GM19023 (cell line): ENCODE measurements around the gene RXRA.
A peak's percentile ranks its signal among the peaks of the same experiment; 100 is the strongest.

Experiments
- ATAC-seq: cut with Tn5 transposase; IDR thresholded peaks from one replicate; pipeline ENCODE4 v1.9.1; 2021; ENCODE audit warnings: mild to moderate bottlenecking, moderate library complexity; ENCODE audit not compliant: unreplicated experiment

The RXRA gene

DNA sequence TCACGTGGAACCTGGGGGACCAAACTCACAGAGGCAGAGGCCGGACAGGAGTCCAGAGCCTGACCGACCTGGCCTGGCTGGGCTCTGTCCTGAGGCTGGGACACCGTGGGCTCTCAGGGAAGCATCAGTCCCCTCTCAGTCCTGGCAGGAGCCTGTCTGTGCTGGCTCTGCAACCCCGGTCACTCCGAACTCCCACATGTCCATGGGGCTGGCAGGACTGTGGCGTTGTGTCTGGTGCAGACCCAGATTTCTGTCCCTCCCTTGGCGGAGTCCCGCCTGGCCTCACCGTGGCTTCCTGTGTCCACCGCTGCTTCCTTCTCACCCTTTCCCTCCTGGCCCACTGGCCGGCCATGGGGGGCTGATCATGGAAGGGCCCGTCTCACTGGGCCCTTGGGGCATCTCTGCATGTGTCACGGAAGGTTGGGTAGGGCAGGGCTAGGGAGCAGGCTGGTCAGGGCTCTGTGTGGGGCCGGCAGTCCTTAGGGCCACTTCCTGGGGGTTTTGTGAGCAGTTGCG is 68.8 kb downstream of the RXRA start:
- no peak for ATAC-seq

DNA sequence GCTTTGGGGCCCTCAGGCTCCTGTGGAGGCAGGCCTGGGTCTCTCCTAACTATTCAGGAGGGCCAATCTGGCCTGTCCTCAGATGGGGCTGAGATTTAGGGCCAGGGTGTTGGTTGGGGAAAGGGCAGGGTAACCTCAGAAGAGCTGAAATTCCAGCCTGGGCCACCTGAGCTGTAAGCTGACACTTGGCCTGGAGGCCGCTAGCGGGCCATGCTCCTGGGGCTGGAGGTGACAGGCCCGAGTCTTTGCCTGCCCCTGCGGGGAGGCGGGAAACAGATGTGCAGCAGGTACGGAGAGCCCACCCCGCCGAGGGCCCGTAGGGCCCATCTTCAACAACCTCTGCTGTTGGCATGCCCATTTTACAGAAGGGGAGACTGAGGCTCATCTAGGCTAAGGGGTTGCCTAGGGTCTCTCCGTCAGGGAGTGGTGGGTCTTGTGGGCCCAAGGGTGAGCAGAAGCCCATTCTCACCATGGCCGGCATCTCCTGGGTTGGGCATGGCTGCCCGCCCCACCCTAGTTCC is 69.5 kb downstream of the RXRA start:
- no peak for ATAC-seq

DNA sequence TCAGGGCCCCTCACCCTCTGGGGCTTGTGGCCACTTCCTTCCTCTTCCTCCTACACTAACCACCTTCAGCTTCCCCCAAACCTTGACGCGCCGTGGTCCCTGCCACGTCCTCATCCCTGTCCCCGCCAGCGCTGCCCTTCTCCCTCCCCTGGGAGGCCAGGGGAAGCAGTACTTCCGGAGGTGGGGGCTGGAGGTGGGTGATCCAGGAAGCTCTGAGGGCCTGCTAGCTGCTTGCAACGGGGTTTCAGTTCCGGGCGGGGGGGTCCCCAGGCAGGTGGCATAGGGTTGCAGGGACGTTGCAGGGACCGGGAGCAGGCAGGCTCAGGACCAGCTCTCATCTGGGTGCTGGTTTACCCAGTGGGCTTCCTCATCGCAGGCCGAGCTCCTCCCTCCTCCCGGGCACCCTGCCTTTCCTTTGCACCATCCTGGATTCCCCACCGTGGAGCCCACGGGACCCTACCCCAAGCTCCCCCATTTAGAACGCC is 70.0 kb downstream of the RXRA start:
- ATAC-seq, result no peak

- ATAC-seq, result no peak
Observed at GRCh38 chr9:134396825-134397224, 70.6 kb downstream of the RXRA start.

GRCh38 chr9:134398756-134399155 is 72.5 kb downstream of the RXRA start:
- ATAC-seq, result no peak

DNA sequence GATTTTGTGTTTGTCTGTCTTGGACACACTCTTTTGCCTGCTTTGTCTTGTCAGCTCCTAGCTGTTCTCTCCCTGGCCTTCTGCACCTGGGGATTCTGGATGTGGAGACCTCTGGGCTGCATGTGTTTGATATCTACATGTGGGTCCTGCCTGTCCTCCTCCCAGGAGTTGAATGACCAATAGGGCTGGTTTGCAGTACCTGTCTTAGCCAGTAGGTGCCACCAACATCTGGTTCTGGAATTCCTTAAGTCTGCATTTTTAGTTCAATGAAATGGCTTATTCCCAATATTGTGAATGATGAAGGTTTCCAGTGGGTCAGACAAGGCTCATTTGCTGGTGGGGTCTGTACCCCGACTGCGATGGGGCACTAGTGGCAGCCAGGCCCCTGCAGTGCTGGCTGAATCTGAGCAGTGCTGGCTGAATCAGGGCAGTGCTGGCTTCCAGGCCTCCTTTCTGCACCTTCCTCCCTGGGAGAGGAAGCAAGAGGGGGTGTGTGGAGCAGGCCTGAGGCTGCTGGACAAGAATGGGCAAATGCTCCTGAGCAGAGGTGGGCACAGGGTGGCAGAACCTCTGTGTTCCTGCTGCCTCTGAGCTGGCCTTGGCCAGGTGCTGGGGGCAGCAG is 73.3 kb downstream of the RXRA start:
- ATAC-seq, result no peak

DNA sequence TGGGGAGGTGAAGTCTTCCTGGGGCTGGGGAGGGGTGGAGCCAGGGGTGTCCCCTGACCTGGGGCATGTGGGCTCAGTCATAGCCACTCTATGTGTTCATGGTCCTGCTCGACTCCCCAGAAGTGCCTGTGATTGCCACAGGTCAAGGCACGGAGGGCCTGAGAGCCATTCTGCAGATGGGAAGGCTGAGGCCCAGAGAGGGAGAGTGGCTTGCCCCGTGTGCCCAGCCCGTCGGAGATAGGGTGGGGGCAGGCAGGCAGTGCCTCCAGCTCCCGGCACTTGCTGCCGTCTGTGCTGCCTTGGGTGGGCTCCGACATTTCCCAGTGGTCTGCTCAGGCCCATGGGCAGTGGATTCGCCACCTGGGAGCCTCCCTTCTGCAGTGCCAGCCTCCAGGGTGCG is 74.0 kb downstream of the RXRA start:
- no peak for ATAC-seq

DNA sequence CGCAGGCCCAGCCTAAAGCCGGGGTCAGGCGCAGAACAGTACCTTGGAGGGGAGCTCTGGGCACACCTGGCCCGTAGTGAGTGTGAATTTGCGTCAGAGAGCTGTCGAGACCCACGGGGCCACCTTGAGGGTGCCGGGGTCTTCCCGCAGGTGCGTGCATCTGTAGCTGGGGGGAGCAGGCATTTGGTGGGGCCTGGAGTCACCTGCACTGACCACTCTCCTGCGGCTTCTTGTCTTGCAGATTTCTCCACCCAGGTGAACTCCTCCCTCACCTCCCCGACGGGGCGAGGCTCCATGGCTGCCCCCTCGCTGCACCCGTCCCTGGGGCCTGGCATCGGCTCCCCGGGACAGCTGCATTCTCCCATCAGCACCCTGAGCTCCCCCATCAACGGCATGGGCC is 75.1 kb downstream of the RXRA start:
- ATAC-seq, result no peak

DNA sequence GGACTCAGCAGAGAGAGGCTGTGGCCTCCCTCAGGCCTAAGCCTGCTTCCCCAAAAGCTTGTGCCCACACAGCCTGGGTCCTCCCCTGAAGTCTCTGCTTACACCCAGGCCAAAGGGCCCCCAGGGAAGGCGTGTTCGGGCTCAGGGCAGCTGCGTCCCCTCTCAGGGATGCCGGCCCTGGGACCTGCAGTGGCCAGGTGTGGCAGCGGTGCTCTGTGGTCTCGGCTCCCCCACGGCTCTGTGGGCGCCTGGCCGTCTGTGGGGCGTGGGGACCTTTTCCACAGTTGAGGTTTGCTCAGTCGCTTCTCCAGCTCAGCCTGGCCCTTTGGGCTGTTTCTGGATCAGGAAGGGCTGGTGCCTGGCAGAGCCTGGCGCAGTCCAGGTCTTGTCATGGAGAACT is 75.9 kb downstream of the RXRA start:
- no peak for ATAC-seq

DNA sequence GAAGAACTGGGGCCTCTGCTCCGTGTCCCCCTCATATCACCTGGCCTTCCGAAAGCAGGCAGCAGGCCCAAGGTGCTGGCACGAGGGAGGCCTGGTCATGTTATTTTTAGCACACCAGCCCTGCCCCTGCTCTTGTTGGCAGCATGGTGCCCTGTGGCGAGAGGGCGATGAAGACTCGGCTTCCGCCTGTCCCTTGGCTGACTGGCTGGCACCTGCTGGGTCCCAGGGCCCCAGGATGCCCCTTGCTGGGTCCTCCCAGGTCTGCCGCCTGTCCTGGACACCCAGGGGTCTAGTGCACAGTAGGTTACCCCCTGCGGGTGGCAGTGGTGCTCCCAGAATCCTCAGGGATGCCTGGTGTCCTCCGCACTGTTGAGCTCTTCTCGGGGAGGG is 77.0 kb downstream of the RXRA start:
- ATAC-seq, result no peak

DNA sequence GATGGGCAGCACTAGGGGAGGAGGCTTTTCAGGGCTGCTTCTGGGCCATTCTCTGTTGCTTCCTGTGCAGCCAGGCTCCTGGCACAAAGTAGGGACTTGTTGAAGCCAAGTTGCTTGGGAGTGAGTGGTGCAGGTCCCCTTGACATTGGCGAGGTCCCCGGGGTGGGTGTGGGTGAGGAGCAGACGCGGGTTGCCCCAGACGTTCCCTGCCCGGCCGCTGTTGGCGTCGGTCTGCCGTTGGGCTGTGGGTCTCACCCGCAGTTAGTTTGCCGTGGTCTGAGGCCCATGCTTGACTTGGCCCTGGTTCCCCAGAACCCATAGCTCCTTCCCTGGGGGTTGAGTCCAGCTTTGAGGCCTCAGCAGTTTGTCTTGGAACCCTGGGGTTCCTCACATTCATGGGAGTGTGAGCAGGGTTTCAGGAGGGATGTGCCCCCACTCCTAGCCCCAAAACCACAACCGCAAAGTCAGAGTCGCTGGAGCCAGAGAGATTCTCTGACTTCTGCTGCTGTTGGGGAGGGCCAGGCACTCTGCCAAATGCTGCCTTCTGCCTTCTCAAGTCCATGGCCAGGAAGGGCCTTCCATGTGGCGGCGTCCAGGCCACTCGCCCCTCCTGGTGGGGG is 77.5 kb downstream of the RXRA start:
- ATAC-seq, result no peak

GRCh38 chr9:134404376-134405358 is 78.4 kb downstream of the RXRA start:
- no peak for ATAC-seq

- ATAC-seq, result no peak
Observed at GRCh38 chr9:134405527-134405926, 79.3 kb downstream of the RXRA start.

DNA sequence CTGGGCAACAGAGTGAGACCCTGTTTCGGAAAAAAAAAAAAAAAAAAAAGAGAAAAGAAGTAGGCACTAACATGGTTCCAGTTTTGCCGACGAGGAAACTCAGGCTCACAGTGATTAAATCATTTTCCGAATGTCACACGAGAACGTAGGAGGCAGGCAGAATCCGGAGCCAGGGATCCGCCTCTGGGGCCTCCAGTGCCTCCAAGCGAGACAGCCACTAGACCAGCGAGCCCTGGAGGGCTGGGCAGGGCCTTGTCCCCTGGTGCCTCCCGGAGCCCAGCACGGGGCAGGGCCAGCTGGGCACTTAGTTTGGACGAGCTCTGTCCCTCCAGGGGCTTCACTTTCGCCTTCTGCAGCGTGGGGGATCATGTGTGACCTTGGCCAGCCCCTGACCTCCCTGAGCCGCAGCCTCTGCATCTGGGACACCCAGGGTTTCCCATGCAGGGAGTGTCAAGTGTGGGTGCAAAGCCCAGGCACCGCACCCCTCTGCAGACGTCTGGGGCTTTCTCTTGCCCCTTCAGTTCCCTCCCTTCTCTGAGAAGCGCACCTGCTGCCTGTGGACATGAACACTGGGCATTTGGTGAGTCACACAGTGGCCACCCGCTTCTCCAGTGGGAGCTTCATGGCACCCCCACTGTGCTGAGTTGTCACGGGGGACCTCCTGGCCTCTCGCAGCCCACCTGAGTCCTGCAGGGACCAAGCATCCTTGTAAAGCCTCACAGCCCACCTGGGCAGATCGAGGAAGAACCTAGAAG is 80.3 kb downstream of the RXRA start:
- ATAC-seq, result no peak

DNA sequence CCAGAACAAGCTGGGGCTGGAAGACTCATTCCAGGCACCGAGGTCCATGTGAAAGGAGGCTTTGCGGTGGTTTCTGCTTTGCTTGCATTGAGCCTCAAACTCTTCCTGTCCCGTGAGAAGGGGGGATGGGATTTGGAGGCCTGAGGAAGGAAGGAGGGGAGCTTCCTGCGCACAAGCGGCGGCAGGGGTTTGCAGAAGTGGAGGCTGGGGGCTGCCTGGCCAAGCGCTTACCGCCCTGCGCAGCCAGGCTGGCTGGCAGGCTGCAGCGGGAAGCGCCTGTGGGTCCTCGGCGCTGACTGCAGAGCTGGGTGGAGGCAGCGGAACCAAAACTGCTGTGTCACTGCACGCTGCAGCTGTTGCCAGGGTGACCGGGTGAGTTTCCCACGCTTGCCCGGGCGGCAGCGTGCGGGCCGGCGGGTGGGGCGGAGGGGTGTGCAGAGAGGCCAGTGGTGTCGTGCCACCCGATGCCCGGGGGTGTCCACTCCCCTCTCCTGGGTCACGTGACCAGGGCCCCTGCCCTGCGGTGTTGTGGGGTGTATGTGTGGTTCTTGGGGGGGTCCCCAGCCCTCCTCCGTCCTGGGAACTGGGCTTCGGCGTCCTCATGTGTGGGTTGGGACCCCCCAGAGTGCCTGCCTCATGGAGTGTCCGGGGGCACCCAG is 81.0 kb downstream of the RXRA start:
- peak; percentile 77 for ATAC-seq

- ATAC-seq, result no peak
Observed at GRCh38 chr9:134408389-134408788, 82.1 kb downstream of the RXRA start.

DNA sequence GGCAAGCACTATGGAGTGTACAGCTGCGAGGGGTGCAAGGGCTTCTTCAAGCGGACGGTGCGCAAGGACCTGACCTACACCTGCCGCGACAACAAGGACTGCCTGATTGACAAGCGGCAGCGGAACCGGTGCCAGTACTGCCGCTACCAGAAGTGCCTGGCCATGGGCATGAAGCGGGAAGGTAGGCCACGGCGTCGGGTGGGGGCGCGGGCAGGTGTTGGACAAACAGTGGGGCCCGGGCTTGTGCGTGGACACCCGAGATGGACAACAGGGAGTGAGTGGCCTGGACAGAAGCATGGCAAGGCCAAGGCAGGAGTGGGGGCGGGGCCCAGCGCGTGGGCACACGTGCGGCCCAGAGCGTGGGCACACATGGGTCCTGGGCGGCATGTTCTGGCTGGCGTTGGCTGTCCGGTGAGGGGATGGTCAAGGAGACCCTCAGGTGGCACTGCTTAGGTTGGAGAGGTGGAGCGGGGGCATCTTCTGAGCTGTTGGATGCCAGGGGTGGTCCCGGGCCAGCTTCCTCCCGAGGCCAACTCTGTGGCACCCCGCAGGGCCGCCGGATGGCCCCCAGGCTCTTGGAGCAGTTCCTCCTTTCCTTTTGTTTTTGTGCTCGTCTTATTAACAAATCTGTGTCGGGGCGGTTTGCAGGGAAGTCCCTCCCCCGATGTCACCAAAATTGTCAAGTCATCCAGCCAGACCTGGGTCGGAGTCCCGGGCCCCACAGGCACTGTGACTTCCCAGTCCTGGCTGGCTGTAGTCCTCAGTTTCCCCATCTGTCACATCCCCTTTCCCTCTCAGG is 82.9 kb downstream of the RXRA start:
- ATAC-seq, result no peak

DNA sequence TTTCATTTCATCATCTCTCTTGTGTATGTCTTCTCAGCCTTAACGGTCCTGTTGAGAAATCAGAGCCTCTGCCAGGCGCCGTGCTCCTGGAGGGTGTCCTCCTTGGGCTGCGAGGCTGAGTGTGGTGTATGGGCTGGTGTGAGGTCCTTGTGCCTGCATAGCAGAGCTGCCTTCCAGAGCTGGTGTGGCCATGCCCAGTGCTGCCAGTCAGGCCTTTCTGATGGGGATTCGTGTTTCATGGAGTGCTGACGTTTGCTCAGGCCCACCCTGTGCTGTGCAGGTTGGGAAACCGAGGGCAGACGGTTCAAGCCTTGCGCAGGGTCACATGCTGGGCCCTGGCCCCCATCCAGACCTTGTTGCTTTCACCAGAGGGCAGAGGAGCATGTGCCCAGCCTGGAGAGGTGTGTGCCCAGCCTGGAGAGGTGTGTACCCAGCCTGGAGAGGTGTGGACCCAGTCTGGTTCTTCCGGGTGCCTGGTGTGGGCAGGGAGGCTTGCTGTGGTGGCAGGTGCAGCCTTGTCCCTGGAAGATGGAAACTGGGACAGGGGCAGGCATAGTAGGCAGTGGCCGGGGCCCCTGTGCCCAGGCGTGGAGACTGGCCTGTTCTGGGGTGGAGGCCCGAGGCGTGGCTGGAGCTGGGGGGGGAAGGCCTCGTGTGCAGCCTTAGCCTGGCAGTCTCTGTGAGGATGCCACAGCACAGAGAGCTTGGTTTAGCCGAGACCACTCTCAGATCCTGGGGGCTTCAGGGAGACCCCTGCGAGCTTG is 84.0 kb downstream of the RXRA start:
- no peak for ATAC-seq

- ATAC-seq, result no peak
Observed at GRCh38 chr9:134410835-134411217, 84.6 kb downstream of the RXRA start.
